SKM-1 treated with dmso at 0.1 percent for 144 hours (cell line): Measurements from ENCODE around the gene CADM2.

Experiments used
- DNase-seq: peaks from one replicate; lab custom pipeline; 2025; ENCODE audit not compliant: unreplicated experiment; lab: John Stamatoyannopoulos, UW

CADM2 gene

DNA sequence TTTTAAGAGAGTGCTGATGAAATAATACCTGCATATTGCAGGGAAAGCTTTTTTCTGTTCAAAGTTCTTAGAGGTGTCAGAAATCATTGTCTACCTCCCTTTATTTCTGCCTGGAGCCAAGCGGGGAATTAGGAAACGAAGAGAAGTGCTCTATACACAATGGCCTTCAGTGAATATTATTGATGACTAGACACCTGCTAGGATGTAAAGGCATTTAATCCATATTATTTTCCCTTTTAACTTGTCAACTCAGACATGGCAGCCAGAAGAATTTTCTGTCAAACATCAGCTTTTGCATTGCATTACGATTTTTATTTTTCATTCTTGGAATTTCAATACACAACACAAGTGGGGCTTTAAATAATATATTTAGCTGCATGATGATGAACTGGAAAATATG is 24.7 kb downstream of the CADM2 start:
- no peak for DNase-seq

DNA sequence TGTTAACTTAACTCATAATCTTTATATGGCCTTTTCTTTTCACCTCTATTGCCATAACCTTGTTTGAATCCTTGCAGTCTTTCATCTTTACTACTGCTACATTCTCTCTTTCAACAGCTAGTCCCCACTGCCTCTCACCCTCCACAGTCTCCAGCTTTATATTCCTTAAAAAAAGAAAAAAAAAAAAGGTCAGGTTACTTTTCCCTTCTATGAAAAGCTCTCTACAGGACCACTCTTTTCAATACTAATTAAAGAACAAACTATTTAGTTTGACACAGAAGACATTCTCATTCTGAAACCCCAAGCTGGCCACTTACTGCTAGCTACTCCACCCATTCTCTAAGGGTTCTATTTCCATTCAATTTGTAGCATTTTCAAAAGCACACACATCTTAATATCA is 25.6 kb downstream of the CADM2 start:
- DNase-seq: no peak

DNA sequence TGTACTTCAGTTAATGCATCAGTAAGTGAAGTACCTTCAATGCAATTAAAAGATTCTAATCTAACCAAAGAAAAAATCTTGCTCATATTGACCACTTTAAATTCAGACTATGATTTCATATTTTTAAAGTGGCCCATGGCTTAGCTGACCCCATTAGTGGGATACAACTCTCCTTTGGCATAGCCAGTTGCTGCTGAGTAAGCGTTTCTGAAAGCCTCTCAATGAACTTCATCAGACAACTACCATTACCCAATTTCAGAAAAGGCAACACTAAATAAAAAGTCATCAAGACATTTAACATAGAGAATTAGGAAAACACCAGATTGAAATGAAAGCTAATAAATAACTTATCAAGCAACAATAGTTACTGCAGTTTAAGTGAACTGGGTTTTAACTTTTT is 27.0 kb downstream of the CADM2 start:
- DNase-seq: no peak

DNA sequence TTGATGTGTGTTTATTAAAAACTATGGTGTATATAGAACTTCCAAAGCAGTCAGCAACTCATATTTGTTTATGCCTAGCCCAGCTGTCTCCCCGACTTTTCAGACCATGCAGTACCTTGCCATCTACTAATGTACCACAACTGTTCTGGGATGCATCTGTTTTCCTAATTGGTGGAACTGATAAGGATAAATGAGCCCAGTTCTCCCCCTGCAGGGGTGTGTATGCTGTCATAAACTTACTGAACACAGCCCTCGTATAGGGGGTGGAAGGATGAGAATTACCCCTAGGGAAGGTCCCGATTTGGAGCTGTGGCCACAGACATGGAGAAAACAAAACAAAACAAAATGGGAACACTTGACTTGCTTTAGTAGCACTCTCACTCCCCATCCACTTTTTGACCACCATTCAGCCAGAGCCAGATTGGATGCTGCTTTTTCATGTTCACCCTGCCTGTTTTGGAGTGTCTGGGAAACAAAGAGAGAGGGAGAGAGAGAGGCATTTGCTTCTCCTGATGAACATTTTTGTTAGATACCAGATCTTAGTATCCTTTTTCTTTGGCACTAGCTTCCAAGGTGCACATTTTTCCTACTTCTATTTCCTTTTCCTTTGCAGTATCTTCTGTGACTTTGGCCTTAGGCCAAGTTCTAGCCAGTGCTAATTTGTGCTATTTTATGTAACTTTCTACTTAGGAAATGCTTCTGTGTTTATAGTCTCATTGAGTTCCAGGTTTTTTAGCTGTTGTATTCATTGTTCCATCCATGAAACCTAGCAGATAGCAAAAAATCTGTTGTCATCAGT is 29.1 kb downstream of the CADM2 start:
- no peak for DNase-seq

DNA sequence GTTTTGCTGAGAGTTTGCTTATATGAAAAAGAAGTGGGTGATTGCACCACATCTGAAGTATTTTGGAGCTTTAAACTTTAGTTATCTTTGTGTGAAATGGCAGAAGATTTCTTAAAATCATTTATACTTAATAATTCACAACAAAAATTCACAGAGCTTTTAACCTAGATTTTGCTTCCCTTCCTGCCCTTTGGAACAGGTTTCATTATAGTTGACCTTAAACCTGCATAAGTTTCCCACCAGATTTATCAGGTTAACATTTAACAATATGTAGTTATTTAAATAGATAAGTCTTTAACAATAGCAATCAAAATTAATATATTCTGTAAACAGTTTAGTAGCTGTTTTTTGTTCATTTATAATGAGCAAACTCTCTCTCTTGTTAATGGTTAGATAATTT is 30.3 kb downstream of the CADM2 start:
- no peak for DNase-seq

DNA sequence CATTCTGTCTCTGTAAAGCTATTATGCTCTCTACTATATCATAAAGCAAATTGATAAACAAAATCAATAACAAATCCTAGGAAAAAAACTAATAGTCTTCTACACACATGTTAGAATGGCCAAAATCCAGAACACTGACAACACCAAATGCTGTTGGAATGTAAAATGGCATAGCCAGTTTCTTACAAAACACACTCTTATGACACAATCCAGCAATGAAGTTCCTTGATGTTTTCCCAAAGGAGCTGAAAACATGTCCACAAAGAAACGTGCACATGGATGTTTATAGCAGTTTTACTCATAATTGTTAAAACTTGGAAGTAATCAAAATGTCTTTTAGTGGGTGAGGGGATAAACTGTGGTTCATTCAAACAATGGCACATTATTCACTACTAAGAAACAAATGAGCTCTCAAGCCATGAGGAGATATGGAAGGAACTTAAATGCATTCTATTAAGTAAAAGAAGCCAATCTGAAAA is 32.7 kb downstream of the CADM2 start:
- no peak for DNase-seq

DNA sequence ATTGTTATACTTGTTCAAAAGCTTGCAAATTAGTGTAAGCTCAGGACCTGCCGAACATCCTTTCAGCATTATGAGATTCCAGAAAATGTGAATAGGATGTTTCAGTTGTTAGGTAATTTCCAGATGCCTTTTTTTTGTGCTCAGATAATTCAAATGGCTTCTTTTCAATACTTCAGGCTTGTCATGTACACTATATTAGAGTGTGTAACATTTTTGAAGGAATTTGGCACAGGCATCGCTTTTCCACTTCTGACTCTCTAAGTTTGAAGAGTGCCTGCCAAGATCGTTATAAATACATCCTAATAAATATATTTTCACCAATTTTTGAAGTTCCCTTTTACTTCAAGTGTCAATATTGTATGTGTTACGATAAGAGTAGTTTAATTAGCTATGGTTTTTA is 35.2 kb downstream of the CADM2 start:
- DNase-seq: no peak

DNA sequence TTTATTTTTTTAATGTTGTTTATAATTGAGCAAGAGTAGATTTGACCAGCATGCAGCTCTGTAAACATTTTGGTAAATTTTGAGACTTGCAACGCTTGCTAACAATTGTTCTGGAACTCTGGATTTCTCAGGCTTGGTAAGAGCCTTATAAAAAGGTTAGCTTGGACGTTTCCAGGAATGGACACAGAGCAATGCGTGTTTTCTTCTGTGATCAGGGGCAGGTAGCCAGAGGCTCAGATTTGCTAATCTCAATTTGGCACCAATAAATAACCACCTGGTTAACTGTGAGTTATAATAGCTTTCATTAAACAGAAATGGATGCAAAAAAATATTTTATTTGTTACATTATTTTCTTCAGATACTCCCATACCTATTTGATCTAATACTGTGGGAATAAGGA is 39.8 kb downstream of the CADM2 start:
- DNase-seq: no peak

DNA sequence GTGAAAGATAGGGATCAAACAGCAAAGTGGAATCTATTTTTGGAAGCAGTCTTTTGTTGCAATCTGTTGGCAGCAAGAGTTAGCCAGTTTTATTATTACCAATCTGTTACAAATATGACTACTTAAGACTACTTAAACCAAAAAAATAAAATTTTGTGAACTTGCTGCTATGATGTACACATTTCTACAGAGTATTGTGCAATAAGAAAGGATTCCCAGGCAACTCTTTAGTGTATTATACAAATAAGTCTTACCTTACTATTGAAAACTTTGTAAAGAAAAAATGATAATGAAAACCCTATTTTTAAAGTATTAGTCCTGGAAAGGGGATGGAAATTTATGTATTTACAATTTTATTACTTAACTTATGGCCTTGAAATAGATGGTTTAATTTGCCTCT is 44.7 kb downstream of the CADM2 start:
- DNase-seq: no peak

DNA sequence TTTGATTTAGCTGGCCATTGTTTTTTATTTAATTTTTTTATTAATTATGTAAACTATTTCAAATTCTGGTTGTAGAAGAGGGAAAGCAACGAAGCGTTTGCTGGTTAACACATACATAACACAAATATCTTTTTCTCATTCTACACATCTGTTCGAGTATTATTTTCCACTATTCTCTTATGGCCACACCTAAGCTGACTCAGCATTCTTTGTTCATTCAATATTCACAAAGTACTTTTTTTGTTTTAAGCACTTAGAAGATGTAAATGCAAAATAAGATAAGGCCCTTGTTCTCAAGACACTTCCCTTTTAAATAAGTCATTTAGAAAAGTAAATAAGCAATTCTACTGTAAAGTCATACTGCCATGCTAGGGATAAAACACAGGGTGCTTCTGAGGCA is 45.4 kb downstream of the CADM2 start:
- no peak for DNase-seq

DNA sequence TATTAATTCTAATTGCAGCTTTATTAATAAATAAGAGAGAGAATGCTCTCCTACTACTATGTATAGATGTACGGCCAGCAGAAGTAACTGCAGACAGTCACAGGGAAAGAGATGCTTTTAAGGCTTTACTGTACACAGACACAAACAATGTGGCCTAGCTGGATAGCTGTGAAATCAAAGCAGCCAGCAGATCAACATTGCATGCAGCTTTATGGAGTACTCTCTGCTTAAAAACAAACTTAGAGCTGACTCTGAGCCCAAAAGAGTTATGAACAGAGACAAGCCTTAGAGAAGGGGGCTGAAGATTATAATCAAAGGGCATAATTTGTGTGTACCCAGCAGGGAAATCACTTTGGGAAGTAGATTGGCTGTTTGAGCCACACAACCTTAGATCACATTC is 47.2 kb downstream of the CADM2 start:
- DNase-seq: no peak

DNA sequence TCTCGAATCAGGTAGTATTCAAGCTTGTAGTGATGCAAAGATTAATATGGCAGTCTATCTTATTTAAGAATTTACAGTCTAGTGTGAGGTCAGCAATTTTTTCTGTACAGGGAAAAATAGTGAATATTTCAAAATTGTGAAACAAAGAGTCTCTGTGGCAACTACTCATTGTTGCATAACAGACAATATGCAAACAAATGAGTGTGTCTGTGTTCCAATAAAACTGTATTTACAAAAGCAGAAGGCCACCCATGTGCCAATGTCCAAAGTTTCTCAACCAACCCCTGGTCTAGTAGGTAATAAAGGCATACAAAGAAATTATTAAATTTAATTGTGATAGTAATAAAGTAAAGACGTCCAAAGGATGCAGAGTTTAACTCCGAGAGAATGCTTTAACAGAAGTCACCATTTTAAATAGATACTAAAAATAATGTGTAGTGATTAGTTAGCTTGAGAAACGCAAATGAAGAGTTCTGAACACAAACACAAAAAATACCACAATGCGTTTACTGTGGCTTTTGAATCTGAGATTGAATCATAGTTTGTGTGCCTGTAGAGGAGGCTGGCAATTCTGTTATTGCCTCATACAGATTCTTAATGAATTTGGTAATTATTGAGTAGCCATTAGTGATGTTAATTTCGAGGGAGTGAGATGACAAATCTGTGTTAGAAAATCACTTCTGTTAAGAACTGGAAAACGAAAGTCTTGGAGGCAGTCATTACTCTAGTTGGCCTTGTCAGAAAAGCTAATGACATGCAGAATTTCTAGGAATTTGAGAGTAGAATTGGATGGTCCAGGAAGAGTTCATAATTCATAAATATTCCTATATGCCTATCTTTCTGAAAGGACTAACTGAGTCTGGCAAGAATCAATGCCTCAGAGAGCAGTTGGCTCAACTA is 48.7 kb downstream of the CADM2 start:
- DNase-seq: peak; percentile 52

DNA sequence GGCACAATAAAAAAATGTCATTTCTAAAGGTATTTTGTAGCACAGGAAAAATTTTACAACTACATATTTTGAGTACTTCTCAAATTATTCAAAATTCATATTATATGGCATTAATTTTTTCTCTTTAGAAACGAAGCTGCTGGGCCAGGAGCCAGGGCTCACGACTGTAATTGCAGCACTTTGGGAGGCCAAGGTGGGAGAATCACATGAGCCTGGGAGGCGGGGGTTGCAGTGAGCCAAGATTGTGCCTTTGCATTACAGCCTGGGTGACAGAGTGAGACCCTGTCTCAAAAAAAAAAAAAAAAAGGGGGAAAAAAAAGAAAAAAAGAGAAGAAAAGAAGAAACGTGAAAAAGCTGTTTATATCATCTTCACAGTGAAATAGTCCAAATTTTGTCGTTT is 62.0 kb downstream of the CADM2 start:
- DNase-seq: no peak

DNA sequence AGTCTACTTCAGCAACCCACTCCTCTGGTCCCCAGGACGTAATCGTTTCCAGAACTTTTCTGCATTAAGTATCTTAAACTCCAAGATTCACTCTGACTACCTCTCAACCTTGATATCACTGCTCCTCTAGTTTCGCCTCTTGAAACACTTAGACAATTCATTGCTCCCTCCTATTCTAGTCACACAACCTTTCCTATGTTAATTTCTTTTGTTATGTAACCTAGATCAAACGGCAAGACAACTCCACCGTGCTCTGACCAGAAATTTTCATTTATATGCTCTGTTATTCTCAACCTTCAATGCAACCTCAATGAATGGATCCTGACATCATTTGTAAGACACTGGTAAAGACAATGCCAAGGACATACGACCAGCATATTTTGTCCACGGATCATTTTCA is 71.3 kb downstream of the CADM2 start:
- no peak for DNase-seq

DNA sequence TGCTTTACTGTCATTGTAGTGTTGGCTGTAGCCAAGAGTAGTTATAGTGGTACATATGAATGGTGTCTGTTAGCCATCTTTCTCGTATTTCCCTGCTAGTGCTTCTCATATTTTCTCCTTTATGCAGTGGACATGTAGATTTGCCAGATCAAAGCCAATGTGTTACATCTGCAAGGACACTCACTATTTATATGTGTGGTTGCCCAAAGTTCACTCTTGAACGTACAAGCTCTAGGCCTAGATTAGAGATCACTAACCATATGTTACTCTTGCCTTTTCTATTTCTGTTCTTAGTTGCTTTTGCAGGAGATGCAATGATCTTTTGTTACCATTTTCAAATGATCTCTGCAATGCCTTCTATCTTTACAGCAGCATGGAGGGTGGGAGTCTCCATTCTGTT is 78.4 kb downstream of the CADM2 start:
- no peak for DNase-seq

DNA sequence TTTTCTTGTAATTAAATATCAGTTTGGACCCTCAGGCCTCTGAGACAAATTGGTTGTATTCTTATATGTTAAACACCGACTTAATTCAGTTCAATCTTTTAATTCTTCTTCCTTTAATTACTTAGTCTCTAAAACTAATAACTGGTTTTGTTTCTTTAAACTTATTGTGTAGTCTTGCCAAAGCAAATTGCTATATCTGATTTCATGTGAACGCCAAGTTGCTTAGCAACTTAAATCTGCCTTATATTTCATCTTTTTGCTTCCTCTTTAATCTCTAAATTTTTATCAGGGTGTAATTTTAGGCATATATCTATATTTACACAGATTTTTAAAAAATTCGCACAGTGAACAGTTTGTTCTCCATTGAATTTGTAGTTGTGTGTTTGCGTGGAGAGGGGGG is 82.2 kb downstream of the CADM2 start:
- DNase-seq: no peak

DNA sequence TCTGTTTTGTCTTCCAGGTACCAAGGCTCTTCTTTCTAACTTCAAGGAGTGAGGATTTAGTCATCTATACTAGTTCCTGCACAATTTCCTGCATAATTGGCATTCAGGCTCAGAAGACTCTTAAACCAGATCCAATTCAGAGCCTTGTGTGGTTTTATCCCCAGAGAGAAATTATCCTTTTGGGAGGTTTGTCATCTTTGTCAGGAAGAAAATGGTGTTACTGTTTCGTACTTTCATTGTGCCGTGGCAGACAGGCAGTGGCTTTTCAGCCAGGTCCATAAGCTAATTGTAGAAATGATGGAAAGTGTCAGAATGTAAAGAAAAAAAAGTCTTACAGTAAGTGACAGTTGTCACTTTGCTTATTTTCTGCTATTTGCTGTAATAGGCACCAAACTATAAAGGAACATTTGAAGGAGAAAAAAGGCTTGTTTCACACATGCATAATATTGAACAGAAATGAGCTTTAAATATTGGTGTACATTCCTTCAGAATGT is 82.8 kb downstream of the CADM2 start:
- DNase-seq: no peak

DNA sequence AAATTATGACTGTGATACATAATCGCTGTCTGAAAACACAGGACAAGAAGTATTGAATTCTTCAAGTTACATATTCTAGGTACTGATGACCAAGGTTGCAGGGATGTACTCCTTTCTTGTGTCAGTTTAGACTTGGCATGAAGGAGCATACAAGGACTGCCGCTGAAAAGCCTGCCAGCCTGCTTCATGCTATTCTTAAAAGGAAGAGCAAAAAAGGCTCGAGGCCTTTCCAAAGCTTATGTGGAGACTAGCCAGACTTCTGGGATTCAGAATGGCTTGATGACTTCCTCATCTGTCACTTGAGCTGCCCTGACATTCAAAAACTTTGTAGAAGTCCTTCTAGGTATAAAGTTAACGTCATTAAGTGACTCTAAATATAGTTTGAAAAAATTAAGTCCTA is 92.0 kb downstream of the CADM2 start:
- no peak for DNase-seq

DNA sequence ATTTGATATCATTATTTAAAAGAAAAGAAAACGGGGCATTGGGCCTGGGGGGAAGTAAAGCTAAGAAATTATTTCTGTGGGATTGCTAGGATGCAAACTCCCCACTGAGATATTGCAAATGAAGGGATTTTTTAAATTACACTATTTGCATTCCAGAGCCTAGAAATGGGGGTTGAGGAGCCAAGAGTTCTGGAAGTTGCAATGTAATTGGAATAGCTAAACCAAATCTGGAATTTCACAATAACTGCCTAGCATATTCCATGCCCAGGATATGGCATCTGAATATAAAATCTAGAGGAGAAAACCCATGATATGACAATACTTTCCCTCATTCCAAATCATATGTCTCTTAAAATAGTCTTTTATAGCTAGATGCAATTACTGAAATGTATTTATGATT is 93.0 kb downstream of the CADM2 start:
- DNase-seq: no peak

DNA sequence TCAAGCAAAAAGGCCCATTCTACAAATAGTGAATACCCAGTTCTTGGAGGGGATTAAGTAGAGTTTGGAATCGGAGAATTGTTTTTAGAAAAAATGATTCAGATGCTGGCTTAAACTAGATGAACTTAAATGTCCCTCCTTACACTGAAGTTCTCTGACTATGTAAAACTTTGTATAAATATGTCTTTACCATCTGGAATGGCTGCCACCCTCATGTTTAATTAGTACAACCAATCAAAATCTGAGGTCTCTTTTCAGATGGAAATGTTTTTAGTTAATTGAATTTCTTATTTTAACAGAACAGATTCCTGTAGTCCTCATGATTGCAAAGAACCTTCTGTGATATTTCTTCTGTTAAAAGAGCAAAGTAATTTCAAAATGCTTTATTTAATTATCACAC is 94.8 kb downstream of the CADM2 start:
- DNase-seq: no peak

DNA sequence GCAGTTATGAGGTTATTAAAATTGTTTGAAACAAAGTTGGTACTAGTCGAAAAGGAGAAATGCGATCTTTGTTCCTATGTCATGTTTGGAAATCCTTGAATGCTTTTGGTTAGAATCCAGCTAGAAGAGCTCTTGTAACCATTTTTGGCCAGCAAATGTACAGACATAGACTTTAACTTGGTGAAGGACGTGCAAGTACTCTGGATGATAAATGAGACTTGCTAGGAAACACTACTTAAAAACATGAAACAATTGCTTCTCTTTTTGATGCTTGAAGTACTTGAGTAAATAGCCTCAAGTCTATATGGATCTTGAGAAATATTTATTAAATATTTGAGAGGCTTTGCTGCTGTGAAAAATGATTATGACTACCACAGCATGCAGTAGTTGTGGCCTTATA is 95.8 kb downstream of the CADM2 start:
- no peak for DNase-seq

DNA sequence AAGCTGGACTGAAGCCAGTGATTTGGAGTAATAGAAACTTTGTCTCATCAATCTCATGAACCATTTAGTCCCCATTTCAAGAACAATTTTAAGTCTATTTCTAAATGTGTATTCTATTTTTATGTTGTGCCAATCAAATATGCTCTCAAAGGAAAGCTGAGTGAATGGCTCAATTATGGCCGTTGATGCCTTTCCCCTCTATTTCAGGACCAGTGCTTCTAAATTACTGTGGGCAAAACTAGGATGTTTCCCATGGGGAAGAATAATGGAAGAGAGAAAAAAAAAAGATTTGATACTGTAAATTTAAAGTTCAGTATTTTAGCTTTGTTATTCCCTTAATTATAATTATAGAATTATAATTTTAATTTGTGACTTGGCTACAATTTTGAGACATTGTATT is 110.1 kb downstream of the CADM2 start:
- no peak for DNase-seq
